Erythroblast (primary cell): ENCODE measurements around the gene C6.

ENCODE experiments used
- GATA1 ChIP-seq: IDR thresholded peaks from 2 replicates; pipeline ENCODE4 v1.6.1; 2011; ENCODE audit warnings: low read depth, mild to moderate bottlenecking, control low read depth, low read length, moderate library complexity
- POLR2A ChIP-seq: IDR thresholded peaks from 2 replicates; pipeline ENCODE4 v1.6.1; 2011; ENCODE audit warnings: mild to moderate bottlenecking, low read length

- TF ChIP-seq POLR2A, result no peak
- TF ChIP-seq GATA1, result no peak
Observed at GRCh38 chr5:41212935-41213334, 397 bp downstream of the C6 start.
